Astrocyte (in vitro differentiated cells and primary cell): ENCODE results near the gene OR2V1. TPM values are rescaled to one million over a fixed set of nuclear protein-coding genes. Genes with fewer than 3 reads are reported as not detected.

Experiments used
- DNase-seq: peaks from one replicate; pipeline ENCODE4 v3.0.0-alpha.2; 2010; ENCODE audit warnings: low read depth
- FAIRE-seq: peaks from 2 replicates; lab custom pipeline; 2011; peaks lifted over from hg19 to GRCh38; lab: Jason Lieb, UNC
- H2AFZ ChIP-seq: 2 replicates; pipeline ENCODE4 v1.6.0; 2012; ENCODE audit warnings: low read depth, low read length, inconsistent platforms
- H3K27ac ChIP-seq: 2 replicates; pipeline ENCODE4 v1.5.1; 2011; ENCODE audit warnings: low read depth, low read length, inconsistent platforms
- H3K27me3 ChIP-seq: 2 replicates; pipeline ENCODE4 v1.6.0; 2011; ENCODE audit warnings: low read length, inconsistent platforms; ENCODE audit not compliant: insufficient read depth
- H3K36me3 ChIP-seq: 2 replicates; pipeline ENCODE4 v1.5.1; 2011; ENCODE audit warnings: low read length, inconsistent platforms; ENCODE audit not compliant: insufficient read depth
- H3K4me1 ChIP-seq: 2 replicates; pipeline ENCODE4 v1.5.1; 2011; ENCODE audit warnings: low read length, inconsistent platforms; ENCODE audit not compliant: insufficient read depth
- H3K4me2 ChIP-seq: 2 replicates; pipeline ENCODE4 v1.6.0; 2012; ENCODE audit warnings: low read length, inconsistent platforms
- H3K4me3 ChIP-seq: 2 replicates; pipeline ENCODE4 v1.5.1; 2011; ENCODE audit warnings: low read depth, mild to moderate bottlenecking, low read length, inconsistent platforms; ENCODE audit not compliant: insufficient read depth
- H3K79me2 ChIP-seq: 2 replicates; pipeline ENCODE4 v1.6.0; 2012; ENCODE audit warnings: mild to moderate bottlenecking, low read length, inconsistent platforms; ENCODE audit not compliant: insufficient read depth
- H3K9ac ChIP-seq: 2 replicates; pipeline ENCODE4 v1.6.0; 2012; ENCODE audit warnings: mild to moderate bottlenecking, low read length, inconsistent platforms
- H3K9me3 ChIP-seq: 2 replicates; pipeline ENCODE4 v1.5.1; 2012; ENCODE audit warnings: low read depth, mild to moderate bottlenecking, low read length, inconsistent platforms; ENCODE audit not compliant: insufficient read depth
- H4K20me1 ChIP-seq: 2 replicates; pipeline ENCODE4 v1.6.0; 2012; ENCODE audit warnings: low read length, inconsistent platforms; ENCODE audit not compliant: insufficient read depth
- H3K27ac Mint-ChIP-seq: one replicate; pipeline ENCODE4 v1.8.0; 2021; ENCODE audit warnings: mild to moderate bottlenecking, mixed read lengths; ENCODE audit not compliant: unreplicated experiment
- H3K27me3 Mint-ChIP-seq: one replicate; pipeline ENCODE4 v1.8.0; 2021; ENCODE audit warnings: low read depth, mixed read lengths; ENCODE audit not compliant: unreplicated experiment
- H3K36me3 Mint-ChIP-seq: one replicate; pipeline ENCODE4 v1.8.0; 2021; ENCODE audit warnings: low read depth, mixed read lengths; ENCODE audit not compliant: unreplicated experiment
- H3K4me1 Mint-ChIP-seq: one replicate; pipeline ENCODE4 v1.8.0; 2021; ENCODE audit warnings: low read depth, mixed read lengths; ENCODE audit not compliant: unreplicated experiment
- H3K4me3 Mint-ChIP-seq: one replicate; pipeline ENCODE4 v1.8.0; 2021; ENCODE audit warnings: mild to moderate bottlenecking, moderate library complexity, mixed read lengths; ENCODE audit not compliant: unreplicated experiment
- H3K9me3 Mint-ChIP-seq: one replicate; pipeline ENCODE4 v1.8.0; 2021; ENCODE audit warnings: mild to moderate bottlenecking, mixed read lengths; ENCODE audit not compliant: unreplicated experiment
- CTCF ChIP-seq: IDR thresholded peaks from 2 replicates; pipeline ENCODE4 v1.5.1; 2011; ENCODE audit warnings: low read depth, mild to moderate bottlenecking, inconsistent platforms, low read length, moderate library complexity; ENCODE audit not compliant: insufficient read depth
- EZH2 ChIP-seq: IDR thresholded peaks from 2 replicates; pipeline ENCODE4 v1.6.1; 2012; ENCODE audit warnings: mild to moderate bottlenecking, low read length, inconsistent platforms; ENCODE audit not compliant: insufficient read depth
- total RNA-seq: library from RNA; stranded (reverse); gene quantifications from 2 replicates; pipeline ENCODE4 v1.2.1, GENCODE V29; 2021

Gene OR2V1
- total RNA-seq, 1 donor from 2014 or later, result not detected

GRCh38 chr5:181158869-181159268 lies 27.9 kb upstream of the OR2V1 start:
- H3K79me2 ChIP-seq, result no peaks in the 10 kb centered on the region
- H3K27ac Mint-ChIP-seq, result no peak overlapping the region
- peaks cover 2% of the 10 kb centered on the region for H3K36me3 Mint-ChIP-seq
- H3K4me2 ChIP-seq, result no peak overlapping the region
- H3K4me1 ChIP-seq, result peaks cover 8% of the 10 kb centered on the region
- H3K27me3 ChIP-seq, result peaks cover 2% of the 10 kb centered on the region
- DNase-seq (no peak), FAIRE-seq (no peak)
- H3K4me3 ChIP-seq, result no peak overlapping the region
- no peak overlapping the region for H3K4me3 Mint-ChIP-seq
- TF ChIP-seq CTCF, result no peak
- H3K27me3 Mint-ChIP-seq, result peaks cover 32% of the 10 kb centered on the region
- H3K36me3 ChIP-seq, result no peaks in the 10 kb centered on the region
- H3K27ac ChIP-seq, result no peak overlapping the region
- H3K9me3 ChIP-seq, result no peaks in the 10 kb centered on the region
- H3K9me3 Mint-ChIP-seq, result peaks cover 4% of the 10 kb centered on the region
- no peaks in the 10 kb centered on the region for H3K4me1 Mint-ChIP-seq
- H3K9ac ChIP-seq, result no peak overlapping the region
- no peak overlapping the region for H2AFZ ChIP-seq
- no peaks in the 10 kb centered on the region for H4K20me1 ChIP-seq

- H3K4me3 ChIP-seq, result no peak overlapping the region
- DNase-seq (no peak), FAIRE-seq (no peak)
- no peak overlapping the region for H3K27ac ChIP-seq
- no peak overlapping the region for H3K27ac Mint-ChIP-seq
- no peaks in the 10 kb centered on the region for H3K79me2 ChIP-seq
- peaks cover 2% of the 10 kb centered on the region for H3K27me3 ChIP-seq
- no peaks in the 10 kb centered on the region for H3K9me3 ChIP-seq
- H3K36me3 ChIP-seq, result no peaks in the 10 kb centered on the region
- TF ChIP-seq EZH2 (no peak), CTCF (no peak)
- H3K4me2 ChIP-seq, result no peak overlapping the region
- no peaks in the 10 kb centered on the region for H4K20me1 ChIP-seq
- peaks cover 8% of the 10 kb centered on the region for H3K4me1 ChIP-seq
- no peak overlapping the region for H3K9ac ChIP-seq
- no peaks in the 10 kb centered on the region for H3K4me1 Mint-ChIP-seq
- no peak overlapping the region for H3K4me3 Mint-ChIP-seq
- peaks cover 2% of the 10 kb centered on the region for H3K9me3 Mint-ChIP-seq
- H3K27me3 Mint-ChIP-seq, result peaks cover 25% of the 10 kb centered on the region
- peaks cover 2% of the 10 kb centered on the region for H3K36me3 Mint-ChIP-seq
- no peak overlapping the region for H2AFZ ChIP-seq
Measured at GRCh38 chr5:181156758-181157157, 25.8 kb upstream of the OR2V1 start.

GRCh38 chr5:181153814-181154213 lies 22.8 kb upstream of the OR2V1 start:
- Mint-ChIP-seq H3K4me1 (no peaks in the 10 kb centered on the region), H3K4me3 (no peak overlapping the region), H3K36me3 (peaks cover 2% of the 10 kb centered on the region), H3K27ac (no peak overlapping the region), H3K9me3 (peaks cover 2% of the 10 kb centered on the region), H3K27me3 (peaks cover 46% of the 10 kb centered on the region)
- no peak overlapping the region for H2AFZ ChIP-seq
- H3K27me3 ChIP-seq, result peaks cover 2% of the 10 kb centered on the region
- no peak overlapping the region for H3K9ac ChIP-seq
- TF ChIP-seq CTCF (no peak), EZH2 (no peak)
- no peak for DNase-seq
- H4K20me1 ChIP-seq, result no peaks in the 10 kb centered on the region
- no peaks in the 10 kb centered on the region for H3K4me1 ChIP-seq
- H3K4me2 ChIP-seq, result no peak overlapping the region
- H3K79me2 ChIP-seq, result no peaks in the 10 kb centered on the region
- no peak for FAIRE-seq
- H3K36me3 ChIP-seq, result no peaks in the 10 kb centered on the region
- H3K9me3 ChIP-seq, result no peaks in the 10 kb centered on the region
- no peak overlapping the region for H3K4me3 ChIP-seq
- no peak overlapping the region for H3K27ac ChIP-seq
